ENCODE measurements around the gene SLC25A12. TPM values are rescaled to one million over a fixed set of nuclear protein-coding genes. Genes with fewer than 3 reads are reported as not detected.
A peak's percentile ranks its signal among the peaks of the same experiment; 100 is the strongest.

The SLC25A12 gene
- total RNA-seq, 2 donors from 2014 or later, result 11.0 to 15.5 TPM

- no peaks in the 10 kb centered on the region for H3K9me3 ChIP-seq (ENCODE audit: control insufficient read depth, low read length, poor library complexity, severe bottlenecking)
- Mint-ChIP-seq H3K4me1 (peaks cover 15% of the 10 kb centered on the region), H3K4me3 (no peak overlapping the region), H3K27ac (peak overlapping the region; percentile 8), H3K36me3 (ENCODE audit: low read depth) (peaks cover 4% of the 10 kb centered on the region), H3K27me3 (no peaks in the 10 kb centered on the region)
- no peak for DNase-seq
- no peak for ATAC-seq
Measured at GRCh38 chr2:171878481-171878993, 15.5 kb downstream of the SLC25A12 start.

- H3K9me3 ChIP-seq (ENCODE audit: control insufficient read depth, low read length, poor library complexity, severe bottlenecking), result no peaks in the 10 kb centered on the region
- DNase-seq (no peak), ATAC-seq (no peak)
- Mint-ChIP-seq H3K27ac (no peak overlapping the region), H3K27me3 (no peaks in the 10 kb centered on the region), H3K4me3 (no peak overlapping the region), H3K4me1 (peaks cover 14% of the 10 kb centered on the region), H3K36me3 (ENCODE audit: low read depth) (peaks cover 4% of the 10 kb centered on the region)
Measured at GRCh38 chr2:171874963-171875362, 19.1 kb downstream of the SLC25A12 start.

GRCh38 chr2:171874517-171874916 lies 19.5 kb downstream of the SLC25A12 start:
- H3K4me1 Mint-ChIP-seq, result peaks cover 13% of the 10 kb centered on the region

GRCh38 chr2:171864357-171864985 lies 29.6 kb downstream of the SLC25A12 start:
- Mint-ChIP-seq H3K4me1 (peaks cover 10% of the 10 kb centered on the region), H3K4me3 (no peak overlapping the region), H3K36me3 (ENCODE audit: low read depth) (peaks cover 3% of the 10 kb centered on the region), H3K27me3 (no peaks in the 10 kb centered on the region), H3K27ac (no peak overlapping the region)
- DNase-seq (no peak), ATAC-seq (no peak)
- H3K9me3 ChIP-seq (ENCODE audit: control insufficient read depth, low read length, poor library complexity, severe bottlenecking), result no peaks in the 10 kb centered on the region

More at GRCh38 chr2:171874517-171874916, 19.5 kb downstream of the SLC25A12 start:
- H3K4me3 Mint-ChIP-seq, result no peak overlapping the region
- ATAC-seq (no peak), DNase-seq (no peak)
- no peaks in the 10 kb centered on the region for H3K27me3 Mint-ChIP-seq
- H3K36me3 Mint-ChIP-seq (ENCODE audit: low read depth), result peaks cover 4% of the 10 kb centered on the region
- no peak overlapping the region for H3K27ac Mint-ChIP-seq
- H3K9me3 ChIP-seq (ENCODE audit: control insufficient read depth, low read length, poor library complexity, severe bottlenecking), result no peaks in the 10 kb centered on the region

GRCh38 chr2:171862501-171862900 lies 31.5 kb downstream of the SLC25A12 start:
- Mint-ChIP-seq H3K4me3 (no peak overlapping the region), H3K4me1 (peaks cover 10% of the 10 kb centered on the region), H3K27ac (no peak overlapping the region), H3K36me3 (ENCODE audit: low read depth) (peaks cover 5% of the 10 kb centered on the region), H3K27me3 (no peaks in the 10 kb centered on the region)
- DNase-seq (no peak), ATAC-seq (no peak)
- no peaks in the 10 kb centered on the region for H3K9me3 ChIP-seq (ENCODE audit: control insufficient read depth, low read length, poor library complexity, severe bottlenecking)

GRCh38 chr2:171858397-171858958 lies 35.6 kb downstream of the SLC25A12 start:
- Mint-ChIP-seq H3K27ac (no peak overlapping the region), H3K36me3 (ENCODE audit: low read depth) (peaks cover 13% of the 10 kb centered on the region), H3K27me3 (no peaks in the 10 kb centered on the region), H3K4me3 (no peak overlapping the region), H3K4me1 (peaks cover 6% of the 10 kb centered on the region)
- no peaks in the 10 kb centered on the region for H3K9me3 ChIP-seq (ENCODE audit: control insufficient read depth, low read length, poor library complexity, severe bottlenecking)
- no peak for ATAC-seq
- DNase-seq, result no peak

- Mint-ChIP-seq H3K27ac (no peak overlapping the region), H3K36me3 (ENCODE audit: low read depth) (peaks cover 11% of the 10 kb centered on the region), H3K4me1 (peaks cover 3% of the 10 kb centered on the region), H3K27me3 (no peaks in the 10 kb centered on the region), H3K4me3 (no peak overlapping the region)
- ATAC-seq (no peak), DNase-seq (no peak)
- no peaks in the 10 kb centered on the region for H3K9me3 ChIP-seq (ENCODE audit: control insufficient read depth, low read length, poor library complexity, severe bottlenecking)
Measured at GRCh38 chr2:171855401-171855800, 38.6 kb downstream of the SLC25A12 start.

GRCh38 chr2:171852366-171852888 lies 41.6 kb downstream of the SLC25A12 start:
- Mint-ChIP-seq H3K27me3 (no peaks in the 10 kb centered on the region), H3K4me1 (peaks cover 5% of the 10 kb centered on the region), H3K36me3 (ENCODE audit: low read depth) (peaks cover 11% of the 10 kb centered on the region), H3K4me3 (no peak overlapping the region), H3K27ac (no peak overlapping the region)
- H3K9me3 ChIP-seq (ENCODE audit: control insufficient read depth, low read length, poor library complexity, severe bottlenecking), result no peaks in the 10 kb centered on the region
- ATAC-seq, result no peak
- DNase-seq, result no peak

GRCh38 chr2:171847627-171848026 lies 46.4 kb downstream of the SLC25A12 start:
- Mint-ChIP-seq H3K4me1 (peaks cover 5% of the 10 kb centered on the region), H3K27me3 (no peaks in the 10 kb centered on the region), H3K36me3 (ENCODE audit: low read depth) (peaks cover 2% of the 10 kb centered on the region), H3K27ac (no peak overlapping the region), H3K4me3 (no peak overlapping the region)
- DNase-seq, result no peak
- ATAC-seq, result no peak
- H3K9me3 ChIP-seq (ENCODE audit: control insufficient read depth, low read length, poor library complexity, severe bottlenecking), result no peaks in the 10 kb centered on the region

GRCh38 chr2:171846894-171847293 lies 47.1 kb downstream of the SLC25A12 start:
- no peaks in the 10 kb centered on the region for H3K9me3 ChIP-seq (ENCODE audit: control insufficient read depth, low read length, poor library complexity, severe bottlenecking)
- Mint-ChIP-seq H3K27ac (no peak overlapping the region), H3K4me1 (peaks cover 5% of the 10 kb centered on the region), H3K36me3 (ENCODE audit: low read depth) (peaks cover 2% of the 10 kb centered on the region), H3K27me3 (no peaks in the 10 kb centered on the region), H3K4me3 (no peak overlapping the region)
- no peak for ATAC-seq
- DNase-seq, result no peak

GRCh38 chr2:171841996-171842395 lies 52.0 kb downstream of the SLC25A12 start:
- H3K4me1 Mint-ChIP-seq, result peaks cover 6% of the 10 kb centered on the region
- ATAC-seq, result no peak
- peaks cover 12% of the 10 kb centered on the region for H3K36me3 Mint-ChIP-seq (ENCODE audit: low read depth)
- no peak overlapping the region for H3K27ac Mint-ChIP-seq
- DNase-seq, result no peak
- H3K4me3 Mint-ChIP-seq, result no peak overlapping the region
- H3K9me3 ChIP-seq (ENCODE audit: control insufficient read depth, low read length, poor library complexity, severe bottlenecking), result no peaks in the 10 kb centered on the region
- no peaks in the 10 kb centered on the region for H3K27me3 Mint-ChIP-seq

GRCh38 chr2:171837736-171838135 lies 56.3 kb downstream of the SLC25A12 start:
- Mint-ChIP-seq H3K27ac (no peak overlapping the region), H3K4me3 (no peak overlapping the region), H3K36me3 (ENCODE audit: low read depth) (peaks cover 27% of the 10 kb centered on the region), H3K27me3 (no peaks in the 10 kb centered on the region), H3K4me1 (peaks cover 6% of the 10 kb centered on the region)
- H3K9me3 ChIP-seq (ENCODE audit: control insufficient read depth, low read length, poor library complexity, severe bottlenecking), result no peaks in the 10 kb centered on the region
- DNase-seq (no peak), ATAC-seq (no peak)

GRCh38 chr2:171836146-171836910 lies 57.7 kb downstream of the SLC25A12 start:
- H3K9me3 ChIP-seq (ENCODE audit: control insufficient read depth, low read length, poor library complexity, severe bottlenecking), result no peaks in the 10 kb centered on the region
- ATAC-seq (no peak), DNase-seq (no peak)
- peaks cover 31% of the 10 kb centered on the region for H3K36me3 Mint-ChIP-seq (ENCODE audit: low read depth)
- no peak overlapping the region for H3K27ac Mint-ChIP-seq
- H3K4me1 Mint-ChIP-seq, result peaks cover 6% of the 10 kb centered on the region
- no peak overlapping the region for H3K4me3 Mint-ChIP-seq
- H3K27me3 Mint-ChIP-seq, result no peaks in the 10 kb centered on the region

Measured in T-helper 17 cell (primary cell).